ENCODE data around the gene PTPRM. TPM values are rescaled to one million over a fixed set of nuclear protein-coding genes. Genes with fewer than 3 reads are reported as not detected.

PTPRM gene
- total and polyA plus RNA-seq, 4 donors, result 61.1 to 146 (median 87.5) TPM

- Histone ChIP-seq H3K36me3 (ENCODE audit: control insufficient read depth in 4 of 4, insufficient read depth in 4 of 4, low read length in 4 of 4) (peaks cover 0 to 5% (median 1%) of the 10 kb centered on the region in 4 donors), H3K4me1 (ENCODE audit: control insufficient read depth in 5 of 5, insufficient read depth in 5 of 5, low read length in 5 of 5) (peaks cover 0 to 5% (median 0%) of the 10 kb centered on the region in 5 donors), H3K27ac (ENCODE audit: low read depth in 1 of 2, low read length in 1 of 2) (no peak overlapping the region), H3K27me3 (ENCODE audit: control insufficient read depth in 3 of 3, insufficient read depth in 3 of 3, low read length in 2 of 3) (no peaks in the 10 kb centered on the region), H3K9ac (ENCODE audit: insufficient read depth in 1 of 2, low read length in 2 of 2) (no peak overlapping the region), H3K9me3 (ENCODE audit: control insufficient read depth in 4 of 4, insufficient read depth in 3 of 4, low read length in 3 of 4) (peaks cover 0 to 3% (median 0%) of the 10 kb centered on the region in 4 donors), H3K4me3 (no peak overlapping the region)
- DNase-seq, result no peak
- no peak for ATAC-seq (ENCODE audit: insufficient read depth, low FRiP score)
- 86 to 89% methylated on average over 6 of the region's 6 CpGs for WGBS, 2 donors
- TF ChIP-seq CTCF (IDR thresholded peaks at IDR 0.05; ENCODE audit: control extremely low read depth, extremely low read depth), result no peak
These were observed 680.6 kb downstream of the PTPRM start for GRCh38 chr18:8247700-8248099.

GRCh38 chr18:8248576-8248975 lies 681.5 kb downstream of the PTPRM start:
- peaks cover 0 to 9% (median 0%) of the 10 kb centered on the region in 5 donors for H3K4me1 ChIP-seq (ENCODE audit: control insufficient read depth in 5 of 5, insufficient read depth in 5 of 5, low read length in 5 of 5)
- H3K9ac ChIP-seq (ENCODE audit: insufficient read depth in 1 of 2, low read length in 2 of 2), result no peak overlapping the region
- H3K27me3 ChIP-seq (ENCODE audit: control insufficient read depth in 3 of 3, insufficient read depth in 3 of 3, low read length in 2 of 3), result no peaks in the 10 kb centered on the region
- no peak for DNase-seq
- peaks cover 0 to 5% (median 3%) of the 10 kb centered on the region in 4 donors for H3K36me3 ChIP-seq (ENCODE audit: control insufficient read depth in 4 of 4, insufficient read depth in 4 of 4, low read length in 4 of 4)
- TF ChIP-seq CTCF (IDR thresholded peaks at IDR 0.05; ENCODE audit: control extremely low read depth, extremely low read depth), result no peak
- WGBS, 2 donors, result 85 to 91% methylated on average over 4 of the region's 4 CpGs
- no peak overlapping the region for H3K27ac ChIP-seq (ENCODE audit: low read depth in 1 of 2, low read length in 1 of 2)
- ATAC-seq (ENCODE audit: insufficient read depth, low FRiP score), result no peak
- no peak overlapping the region for H3K4me3 ChIP-seq
- H3K9me3 ChIP-seq (ENCODE audit: control insufficient read depth in 4 of 4, insufficient read depth in 3 of 4, low read length in 3 of 4), result peaks cover 0 to under 1% (median 0%) of the 10 kb centered on the region in 4 donors

- TF ChIP-seq CTCF (IDR thresholded peaks at IDR 0.05; ENCODE audit: control extremely low read depth, extremely low read depth), result no peak
These were observed 682.7 kb downstream of the PTPRM start for GRCh38 chr18:8249811-8250210.

GRCh38 chr18:8252371-8252770 lies 685.3 kb downstream of the PTPRM start:
- H3K36me3 ChIP-seq (ENCODE audit: control insufficient read depth in 4 of 4, insufficient read depth in 4 of 4, low read length in 4 of 4), result peaks cover 0 to 6% (median 2%) of the 10 kb centered on the region in 4 donors
- H3K9me3 ChIP-seq (ENCODE audit: control insufficient read depth in 4 of 4, insufficient read depth in 3 of 4, low read length in 3 of 4), result no peaks in the 10 kb centered on the region
- H3K4me3 ChIP-seq, result no peak overlapping the region
- TF ChIP-seq CTCF (IDR thresholded peaks at IDR 0.05; ENCODE audit: control extremely low read depth, extremely low read depth), result no peak
- ATAC-seq (ENCODE audit: insufficient read depth, low FRiP score) (no peak), DNase-seq (no peak)
- peaks cover 0 to 21% (median 0%) of the 10 kb centered on the region in 5 donors for H3K4me1 ChIP-seq (ENCODE audit: control insufficient read depth in 5 of 5, insufficient read depth in 5 of 5, low read length in 5 of 5)
- no peaks in the 10 kb centered on the region for H3K27me3 ChIP-seq (ENCODE audit: control insufficient read depth in 3 of 3, insufficient read depth in 3 of 3, low read length in 2 of 3)
- no peak overlapping the region for H3K27ac ChIP-seq (ENCODE audit: low read depth in 1 of 2, low read length in 1 of 2)
- 93 to 97% methylated on average over 3 of the region's 3 CpGs for WGBS, 2 donors
- no peak overlapping the region for H3K9ac ChIP-seq (ENCODE audit: insufficient read depth in 1 of 2, low read length in 2 of 2)

More at GRCh38 chr18:8249811-8250210, 682.7 kb downstream of the PTPRM start:
- no peak overlapping the region for H3K9ac ChIP-seq (ENCODE audit: insufficient read depth in 1 of 2, low read length in 2 of 2)
- no peak overlapping the region for H3K4me3 ChIP-seq
- no peaks in the 10 kb centered on the region for H3K9me3 ChIP-seq (ENCODE audit: control insufficient read depth in 4 of 4, insufficient read depth in 3 of 4, low read length in 3 of 4)
- no peaks in the 10 kb centered on the region for H3K27me3 ChIP-seq (ENCODE audit: control insufficient read depth in 3 of 3, insufficient read depth in 3 of 3, low read length in 2 of 3)
- ATAC-seq (ENCODE audit: insufficient read depth, low FRiP score) (no peak), DNase-seq (no peak)
- H3K4me1 ChIP-seq (ENCODE audit: control insufficient read depth in 5 of 5, insufficient read depth in 5 of 5, low read length in 5 of 5), result peaks cover 0 to 20% (median 0%) of the 10 kb centered on the region in 5 donors
- peaks cover 0 to 6% (median 3%) of the 10 kb centered on the region in 4 donors for H3K36me3 ChIP-seq (ENCODE audit: control insufficient read depth in 4 of 4, insufficient read depth in 4 of 4, low read length in 4 of 4)
- no peak overlapping the region for H3K27ac ChIP-seq (ENCODE audit: low read depth in 1 of 2, low read length in 1 of 2)
- WGBS, 2 donors, result 92 to 93% methylated on average over 2 of the region's 2 CpGs

Data from lung (tissue), 12 donors.